Kidney (tissue), 14 donors: Measurements from ENCODE around the gene PPBP. TPM values are rescaled to one million over a fixed set of nuclear protein-coding genes. Genes with fewer than 3 reads are reported as not detected.

Source experiments
- DNase-seq, 5 donors: peaks; one replicate each; pipeline ENCODE4 v3.0.0-alpha.2; 2013 to 2020
- FAIRE-seq: peaks from 2 replicates; lab custom pipeline; 2012; peaks lifted over from hg19 to GRCh38; lab: Jason Lieb, UNC
- H3K27ac ChIP-seq, 2 donors: one replicate each; pipeline ENCODE4 v1.7.0; 2013; ENCODE audit warnings: low read depth in 2 of 2, low read length in 2 of 2, inconsistent platforms in 1 of 2
- H3K27me3 ChIP-seq: one replicate; pipeline ENCODE4 v1.7.1; 2013; ENCODE audit warnings: low read length, inconsistent platforms; ENCODE audit not compliant: control insufficient read depth, insufficient read depth
- H3K36me3 ChIP-seq, 3 donors: one replicate each; pipeline versions ENCODE4 v1.7.0 to v1.7.1; 2013; ENCODE audit warnings: low read length in 3 of 3, control low read depth in 1 of 3, inconsistent platforms in 1 of 3; ENCODE audit not compliant: insufficient read depth in 3 of 3, control insufficient read depth in 2 of 3
- H3K4me1 ChIP-seq, 3 donors: one replicate each; pipeline versions ENCODE4 v1.7.0 to v1.7.1; 2013; ENCODE audit warnings: low read length in 3 of 3, inconsistent platforms in 1 of 3, low read depth in 1 of 3; ENCODE audit not compliant: control insufficient read depth in 2 of 3, insufficient read depth in 2 of 3
- H3K4me3 ChIP-seq, 3 donors: one replicate each; pipeline versions ENCODE4 v1.7.0 to v1.8.1; 2013; ENCODE audit warnings: low read length in 3 of 3, control low read depth in 1 of 3, inconsistent platforms in 1 of 3
- H3K9ac ChIP-seq, 3 donors: one replicate each; pipeline versions ENCODE4 v1.7.0 to v1.7.1; 2013; ENCODE audit warnings: low read length in 3 of 3, control low read depth in 1 of 3, inconsistent platforms in 1 of 3
- H3K9me3 ChIP-seq, 3 donors: one replicate each; pipeline versions ENCODE4 v1.7.0 to v1.7.1; 2013; ENCODE audit warnings: low read length in 3 of 3, control low read depth in 1 of 3, inconsistent platforms in 1 of 3; ENCODE audit not compliant: control insufficient read depth in 2 of 3, insufficient read depth in 1 of 3
- intact Hi-C: fragments of 100-400 bp; cut with DNase I; formaldehyde crosslinking; loops from one replicate; pipeline ENCODE4 v1.11.1; 2022
- polyA plus RNA-seq: library from polyadenylated mRNA; stranded (reverse); fragments of 350-450 nt; fragmentation: Illumina TruSeq; extraction: RNeasy Lipid Tissue Mini Kit (QIAGEN cat#74804); gene quantifications from one replicate; pipeline ENCODE4 v1.2.3, GENCODE V29; 2014; ENCODE audit warnings: low read depth, low replicate concordance; ENCODE audit not compliant: insufficient read depth
- total RNA-seq: library from RNA; stranded (reverse); fragmentation: NEBNext Ultra II Directional; extraction: Animal tissue kit (Norgen Biotek cat#: 25700); gene quantifications from one replicate; pipeline ENCODE4 v1.2.1, GENCODE V29; 2021
- TF ChIP-seq, protein P1 (sequence below): IDR thresholded peaks from 3 replicates; pipeline ENCODE4 v1.5.1; 2012; ENCODE audit warnings: mild to moderate bottlenecking, moderate library complexity, borderline replicate concordance; ENCODE audit not compliant: insufficient read depth; ENCODE audit errors: extremely low read depth
- donor health status: control.
- donor health status: control.
- donor health status: control.
- donor health status: control.
- donor health status: control.
- donor health status: DM: yes; HTN: yes; CAD: no.
- donor health status: Normal renal cell carcinoma (clear cell type).

Gene PPBP
- total and polyA plus RNA-seq, 2 donors from 2014 or later: 1.5 TPM; not detected in 1

DNA sequence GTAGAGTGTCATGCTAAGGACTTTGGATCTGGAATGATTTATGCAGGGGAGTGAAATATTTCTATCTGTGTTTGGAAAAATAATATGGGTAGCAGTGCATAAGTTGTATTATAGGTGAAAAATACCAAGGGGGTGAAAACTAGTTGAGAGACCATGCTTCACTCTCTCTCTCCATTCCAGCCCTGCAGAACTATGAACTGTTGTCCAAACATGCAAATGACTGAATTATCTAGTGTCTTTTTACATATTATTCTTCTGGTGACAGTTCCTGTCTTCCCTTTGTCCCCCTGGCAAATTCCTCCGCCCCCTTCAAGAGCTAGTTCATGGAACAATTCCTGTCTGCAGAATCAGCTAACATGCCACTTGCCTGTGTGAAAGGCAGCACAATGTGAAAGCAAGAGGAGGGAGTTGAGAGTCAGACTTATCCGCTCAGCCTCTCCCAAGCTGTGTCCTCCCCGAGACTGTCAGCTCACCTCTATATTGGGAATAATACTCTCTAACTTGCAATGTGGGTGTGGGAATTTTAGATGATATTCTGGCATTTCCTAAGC is 8.5 kb downstream of the PPBP start:
- Histone ChIP-seq H3K4me1 (no peaks in the 10 kb centered on the region), H3K27ac (no peak overlapping the region), H3K4me3 (no peak overlapping the region), H3K27me3 (no peaks in the 10 kb centered on the region), H3K9ac (no peak overlapping the region), H3K36me3 (no peaks in the 10 kb centered on the region), H3K9me3 (no peaks in the 10 kb centered on the region)
- intact Hi-C loops: no loop called here
- FAIRE-seq: no peak
- no peak for DNase-seq
- TF ChIP-seq, protein P1, sequence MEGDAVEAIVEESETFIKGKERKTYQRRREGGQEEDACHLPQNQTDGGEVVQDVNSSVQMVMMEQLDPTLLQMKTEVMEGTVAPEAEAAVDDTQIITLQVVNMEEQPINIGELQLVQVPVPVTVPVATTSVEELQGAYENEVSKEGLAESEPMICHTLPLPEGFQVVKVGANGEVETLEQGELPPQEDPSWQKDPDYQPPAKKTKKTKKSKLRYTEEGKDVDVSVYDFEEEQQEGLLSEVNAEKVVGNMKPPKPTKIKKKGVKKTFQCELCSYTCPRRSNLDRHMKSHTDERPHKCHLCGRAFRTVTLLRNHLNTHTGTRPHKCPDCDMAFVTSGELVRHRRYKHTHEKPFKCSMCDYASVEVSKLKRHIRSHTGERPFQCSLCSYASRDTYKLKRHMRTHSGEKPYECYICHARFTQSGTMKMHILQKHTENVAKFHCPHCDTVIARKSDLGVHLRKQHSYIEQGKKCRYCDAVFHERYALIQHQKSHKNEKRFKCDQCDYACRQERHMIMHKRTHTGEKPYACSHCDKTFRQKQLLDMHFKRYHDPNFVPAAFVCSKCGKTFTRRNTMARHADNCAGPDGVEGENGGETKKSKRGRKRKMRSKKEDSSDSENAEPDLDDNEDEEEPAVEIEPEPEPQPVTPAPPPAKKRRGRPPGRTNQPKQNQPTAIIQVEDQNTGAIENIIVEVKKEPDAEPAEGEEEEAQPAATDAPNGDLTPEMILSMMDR: no peak

DNA sequence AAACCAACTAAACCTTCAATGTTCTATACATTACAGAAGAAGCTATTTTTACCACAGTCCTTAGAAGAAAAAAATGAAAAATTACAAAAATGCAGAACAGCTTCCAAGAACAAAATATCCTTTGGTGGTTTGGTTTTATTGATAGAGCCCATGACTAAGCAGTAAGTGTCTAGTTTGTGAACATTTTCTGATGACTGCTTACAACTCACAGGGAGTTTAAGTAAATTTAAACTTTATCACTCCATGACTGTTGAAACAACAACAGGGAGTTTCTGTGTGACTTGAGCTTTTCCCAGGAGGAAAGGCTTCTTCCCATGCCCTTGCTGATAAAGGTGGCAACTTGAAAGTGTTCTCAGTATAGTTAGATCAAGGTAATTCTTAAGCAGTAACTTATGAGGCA is 9.1 kb downstream of the PPBP start:
- FAIRE-seq: no peak
- intact Hi-C loops: no loop called here
- no peaks in the 10 kb centered on the region for H3K4me1 ChIP-seq
- no peaks in the 10 kb centered on the region for H3K27me3 ChIP-seq
- H3K9ac ChIP-seq: no peak overlapping the region
- TF ChIP-seq, protein P1: no peak
- no peaks in the 10 kb centered on the region for H3K36me3 ChIP-seq
- no peak overlapping the region for H3K4me3 ChIP-seq
- H3K9me3 ChIP-seq: no peaks in the 10 kb centered on the region
- no peak for DNase-seq
- no peak overlapping the region for H3K27ac ChIP-seq

DNA sequence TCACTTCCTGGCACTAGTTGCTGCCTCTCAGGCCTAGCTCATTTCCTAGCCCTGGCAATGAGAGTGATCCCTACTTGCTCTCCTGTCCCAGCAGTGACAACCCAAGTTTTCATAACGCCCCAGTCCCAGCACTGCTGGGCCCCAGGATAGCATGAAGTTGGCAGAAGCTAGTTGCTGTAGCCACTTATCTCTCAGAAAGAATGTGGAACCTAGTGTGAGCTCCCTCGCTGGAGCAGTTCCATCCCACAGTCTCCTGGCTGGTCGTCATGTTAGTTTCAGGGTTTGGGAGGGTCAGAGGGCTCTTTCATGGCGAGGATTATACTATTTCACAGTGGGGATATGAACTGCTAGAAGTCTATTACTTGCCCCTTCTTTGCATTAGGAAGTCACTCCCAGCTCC is 11.3 kb downstream of the PPBP start:
- Histone ChIP-seq H3K9ac (no peak overlapping the region), H3K27me3 (no peaks in the 10 kb centered on the region), H3K27ac (no peak overlapping the region), H3K4me1 (no peaks in the 10 kb centered on the region), H3K4me3 (no peak overlapping the region), H3K9me3 (peaks cover 0 to 2% (median 0%) of the 10 kb centered on the region in 3 donors), H3K36me3 (no peaks in the 10 kb centered on the region)
- DNase-seq (no peak), FAIRE-seq (no peak)
- intact Hi-C loops: no loop called here
- TF ChIP-seq, protein P1: no peak

DNA sequence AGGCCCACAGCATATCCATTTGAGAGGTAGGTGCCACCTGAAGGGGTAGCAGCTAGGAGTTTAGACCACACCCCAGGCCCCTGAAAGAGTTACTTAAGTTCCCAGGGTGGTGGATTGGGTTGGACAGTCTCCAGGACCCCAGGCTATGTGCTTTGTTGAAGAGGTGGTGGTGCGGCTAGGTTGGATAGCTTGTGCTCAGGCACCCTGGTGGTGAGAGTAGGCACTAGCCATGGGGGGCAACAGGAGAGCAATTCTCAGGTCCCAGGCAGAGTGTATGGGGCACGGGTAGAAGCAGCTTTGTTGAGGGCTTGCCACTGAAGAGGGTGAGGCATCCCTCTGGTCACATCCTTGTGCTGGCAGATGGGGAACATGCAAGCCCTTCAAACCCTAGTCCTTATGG is 11.8 kb downstream of the PPBP start:
- H3K27ac ChIP-seq: no peak overlapping the region
- TF ChIP-seq, protein P1: no peak
- intact Hi-C loops: no loop called here

More for the DNA sequence above, 11.8 kb downstream of the PPBP start:
- no peaks in the 10 kb centered on the region for H3K36me3 ChIP-seq
- FAIRE-seq (no peak), DNase-seq (no peak)
- peaks cover 0 to 6% (median 2%) of the 10 kb centered on the region in 3 donors for H3K9me3 ChIP-seq
- H3K9ac ChIP-seq: no peak overlapping the region
- no peaks in the 10 kb centered on the region for H3K4me1 ChIP-seq
- H3K27me3 ChIP-seq: no peaks in the 10 kb centered on the region
- no peak overlapping the region for H3K4me3 ChIP-seq
